ENCODE data around the gene TSPAN18.

- TF ChIP-seq, protein P1, sequence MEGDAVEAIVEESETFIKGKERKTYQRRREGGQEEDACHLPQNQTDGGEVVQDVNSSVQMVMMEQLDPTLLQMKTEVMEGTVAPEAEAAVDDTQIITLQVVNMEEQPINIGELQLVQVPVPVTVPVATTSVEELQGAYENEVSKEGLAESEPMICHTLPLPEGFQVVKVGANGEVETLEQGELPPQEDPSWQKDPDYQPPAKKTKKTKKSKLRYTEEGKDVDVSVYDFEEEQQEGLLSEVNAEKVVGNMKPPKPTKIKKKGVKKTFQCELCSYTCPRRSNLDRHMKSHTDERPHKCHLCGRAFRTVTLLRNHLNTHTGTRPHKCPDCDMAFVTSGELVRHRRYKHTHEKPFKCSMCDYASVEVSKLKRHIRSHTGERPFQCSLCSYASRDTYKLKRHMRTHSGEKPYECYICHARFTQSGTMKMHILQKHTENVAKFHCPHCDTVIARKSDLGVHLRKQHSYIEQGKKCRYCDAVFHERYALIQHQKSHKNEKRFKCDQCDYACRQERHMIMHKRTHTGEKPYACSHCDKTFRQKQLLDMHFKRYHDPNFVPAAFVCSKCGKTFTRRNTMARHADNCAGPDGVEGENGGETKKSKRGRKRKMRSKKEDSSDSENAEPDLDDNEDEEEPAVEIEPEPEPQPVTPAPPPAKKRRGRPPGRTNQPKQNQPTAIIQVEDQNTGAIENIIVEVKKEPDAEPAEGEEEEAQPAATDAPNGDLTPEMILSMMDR (conservative IDR thresholded peaks at IDR 0.05; ENCODE audit: low read depth, low read length), result no peak
- TF ChIP-seq EZH2 (IDR thresholded peaks at IDR 0.05; ENCODE audit: borderline replicate concordance, low read depth, low read length, poor library complexity, severe bottlenecking), result no peak
Observed at GRCh38 chr11:44728491-44728910, 1.7 kb downstream of the TSPAN18 start.

All from A673 (cell line).